ENCODE results near the gene CORO1C.
"Not testable (repeated sequence)": the region's sequence is repeated elsewhere in the genome, so short reads cannot be mapped to it uniquely, and the experiment has no call there.

Gene CORO1C

DNA sequence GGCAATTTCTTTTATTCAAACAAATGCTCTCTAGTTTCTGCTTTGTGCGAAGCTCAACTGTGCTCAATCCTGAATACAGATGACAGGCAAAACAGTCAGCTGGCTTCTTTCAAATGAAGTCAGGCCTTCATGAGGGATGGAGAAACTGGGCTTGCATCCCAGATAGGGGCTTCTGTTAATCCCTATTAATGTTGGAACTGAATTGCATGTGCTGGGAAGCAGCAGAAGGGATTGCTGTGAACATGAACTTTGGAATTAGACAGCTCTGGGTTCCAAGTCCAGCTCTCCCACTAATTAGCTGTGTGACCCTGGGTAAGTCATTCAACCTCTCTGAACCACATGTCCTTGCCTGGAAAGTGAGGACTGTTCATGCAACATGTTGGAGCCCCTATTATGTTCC, 21.1 kb upstream of the CORO1C start:
- no peak for DNase-seq

DNA sequence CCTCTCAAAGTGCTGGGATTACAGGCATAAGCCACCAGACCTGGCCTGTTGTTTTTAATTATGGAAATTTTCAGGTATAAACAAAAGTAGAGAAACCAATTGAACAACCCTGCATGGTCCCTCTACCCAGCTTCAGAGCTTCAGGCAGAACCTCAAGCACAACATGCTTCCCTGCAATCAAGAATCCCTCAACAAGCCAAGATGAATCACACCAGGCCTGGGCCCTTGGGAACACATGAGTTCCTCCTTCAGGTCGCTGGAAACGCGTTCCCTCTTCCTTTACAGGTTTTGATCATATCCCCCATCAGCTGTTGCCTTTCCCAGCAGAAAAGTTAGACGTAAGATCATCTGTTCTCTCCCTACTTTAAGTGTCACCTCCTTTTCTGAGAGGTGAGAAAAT, 20.5 kb upstream of the CORO1C start:
- no peak for DNase-seq

DNA sequence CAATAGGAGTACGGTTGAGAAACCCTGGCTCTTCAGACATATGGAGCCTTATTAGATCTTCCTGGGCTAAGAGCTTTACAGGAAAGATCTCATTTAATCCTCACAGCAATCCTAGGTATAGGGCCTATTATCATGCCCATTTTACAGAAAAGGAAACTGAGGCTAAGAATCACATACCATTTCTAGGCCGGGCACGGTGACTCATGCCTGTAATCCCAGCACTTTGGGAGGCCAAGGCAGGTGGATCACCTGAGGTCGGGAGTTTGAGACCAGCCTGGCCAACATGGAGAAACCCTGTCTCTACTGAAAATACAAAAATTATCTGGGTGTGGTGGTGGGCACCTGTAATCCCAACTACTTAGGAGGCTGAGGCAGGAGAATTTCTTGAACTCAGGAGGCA, 19.7 kb upstream of the CORO1C start:
- not testable (repeated sequence) for DNase-seq

DNA sequence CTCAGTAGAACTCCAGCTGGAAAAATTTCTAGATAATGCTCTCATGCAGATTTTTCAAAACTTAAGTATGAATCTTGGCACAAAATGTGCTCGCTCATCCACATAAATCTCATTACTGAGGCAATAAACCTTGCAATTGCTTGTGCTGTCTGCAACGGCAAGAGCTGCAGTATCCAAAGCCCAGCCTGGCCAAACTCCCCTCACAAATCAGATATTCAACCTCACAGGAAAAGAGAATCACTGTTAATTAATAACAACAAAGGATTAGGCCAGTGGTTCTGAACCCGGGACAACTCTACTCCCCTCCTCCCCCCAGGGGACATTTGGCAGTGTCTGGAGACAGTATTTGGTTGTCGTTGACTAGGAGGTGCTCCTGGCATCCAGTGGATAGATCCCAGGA, 19.2 kb upstream of the CORO1C start:
- no peak for DNase-seq

DNA sequence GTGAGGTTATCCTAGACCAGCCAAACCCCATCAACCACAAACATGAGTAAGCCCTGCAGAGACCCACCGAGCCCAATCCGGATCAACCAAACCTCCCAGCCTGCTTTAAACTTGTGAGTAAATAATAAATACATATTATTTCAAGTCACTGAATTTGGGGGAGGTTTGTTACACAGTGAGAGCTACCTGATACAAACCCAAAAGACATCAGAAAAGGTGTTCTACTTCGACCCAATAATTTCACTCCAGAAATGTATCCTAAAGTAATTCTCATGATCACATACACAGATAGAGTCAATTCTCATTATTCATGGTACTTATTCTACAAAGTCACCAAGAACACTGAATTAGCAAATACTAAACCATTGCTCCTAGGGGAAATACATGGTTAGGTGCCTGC, 16.2 kb upstream of the CORO1C start:
- DNase-seq: no peak

DNA sequence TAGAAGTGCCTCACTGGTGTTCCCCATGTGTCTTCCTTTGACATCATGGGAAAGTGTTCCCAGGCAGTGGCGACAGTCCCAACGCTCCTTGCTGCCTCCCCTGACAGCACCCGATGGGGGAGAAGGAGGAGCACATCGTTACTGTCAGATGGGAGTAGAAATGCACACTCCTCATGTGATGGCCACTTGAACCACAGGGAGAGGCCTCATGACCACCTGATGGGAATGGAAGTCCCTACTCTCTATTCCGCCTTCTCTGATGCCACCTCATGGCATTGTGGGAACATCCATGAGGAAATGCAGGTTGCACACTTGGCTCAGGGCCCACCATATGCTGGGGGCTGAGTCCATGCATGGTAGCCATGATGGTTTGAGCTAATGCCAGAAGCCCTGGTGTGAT, 14.3 kb upstream of the CORO1C start:
- DNase-seq: no peak

DNA sequence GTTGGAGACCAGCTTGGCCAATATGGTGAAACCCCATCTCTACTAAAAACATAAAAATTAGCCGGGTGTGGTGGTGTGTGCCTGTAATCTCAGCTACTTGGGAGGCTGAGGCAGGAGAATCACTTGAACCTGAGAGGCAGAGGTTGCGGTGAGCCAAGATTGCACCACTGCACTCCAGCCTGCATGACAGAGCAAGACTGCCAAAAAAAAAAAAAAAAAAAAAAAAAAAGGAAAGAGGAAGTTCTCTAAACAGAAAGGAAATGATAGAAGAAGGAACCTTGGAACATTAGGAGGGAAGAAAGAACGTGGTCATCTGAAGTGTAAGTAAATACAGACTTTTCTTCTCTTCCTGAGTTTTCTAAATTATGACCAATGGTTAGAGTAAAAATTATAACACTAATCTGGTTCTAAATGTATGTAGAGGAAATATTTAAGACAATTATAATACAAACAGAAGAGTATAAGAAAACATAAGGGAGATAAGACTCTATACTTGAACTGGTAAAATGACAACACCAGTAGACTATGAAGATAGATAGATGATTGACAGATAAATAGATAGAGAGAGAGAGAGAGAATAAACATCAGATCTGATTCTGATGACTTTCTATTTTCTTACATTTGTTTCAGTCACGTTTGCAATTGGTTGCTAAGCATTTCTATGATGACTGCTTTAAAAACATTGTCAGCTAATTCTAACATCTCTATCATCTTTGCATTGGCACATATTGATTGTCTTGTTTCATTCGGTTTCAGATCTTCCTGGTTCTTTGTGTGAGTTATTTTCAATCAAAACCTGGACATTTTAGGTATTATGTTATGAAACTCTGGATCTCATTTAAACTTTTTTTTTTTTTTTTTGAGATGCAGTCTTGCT, 12.9 kb upstream of the CORO1C start:
- no peak for DNase-seq

DNA sequence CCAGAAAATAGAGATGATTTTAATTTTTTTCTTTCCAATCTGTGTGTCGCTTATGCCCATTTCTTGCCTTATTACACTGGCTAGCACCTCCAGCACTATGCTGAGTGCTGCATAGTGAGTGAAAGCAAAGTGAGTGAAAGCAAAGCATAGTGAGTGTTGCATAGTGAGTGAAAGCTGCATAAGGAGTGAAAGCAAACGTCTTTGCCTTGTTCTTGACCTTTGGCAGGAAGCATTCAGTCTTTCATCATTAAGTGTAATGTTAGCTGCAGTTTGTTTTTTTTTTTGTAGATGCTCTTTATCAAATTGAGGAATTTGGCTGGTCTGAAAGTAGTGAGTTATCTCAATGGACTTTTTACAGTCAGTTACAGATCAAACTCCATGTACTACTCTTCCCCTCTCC, 6.9 kb upstream of the CORO1C start:
- DNase-seq: no peak

DNA sequence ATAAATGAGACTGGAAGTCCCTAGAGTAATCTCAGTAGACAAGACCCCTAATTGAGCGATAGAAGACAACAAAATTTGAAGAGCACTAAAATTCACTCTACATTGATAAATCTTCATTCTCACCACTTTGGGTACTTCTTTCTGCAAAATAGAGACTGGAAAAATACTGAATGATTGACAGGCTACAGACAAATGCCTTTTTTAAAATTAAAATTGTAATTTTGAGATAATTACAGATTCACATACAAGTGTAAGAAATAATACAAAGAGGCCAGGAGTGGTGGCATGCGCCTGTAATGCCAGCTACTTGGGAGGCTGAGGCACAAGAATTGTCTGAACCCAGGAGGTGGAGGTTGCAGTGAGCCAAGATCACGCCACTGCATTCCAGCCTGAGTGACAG, 4.5 kb upstream of the CORO1C start:
- DNase-seq: no peak

DNA sequence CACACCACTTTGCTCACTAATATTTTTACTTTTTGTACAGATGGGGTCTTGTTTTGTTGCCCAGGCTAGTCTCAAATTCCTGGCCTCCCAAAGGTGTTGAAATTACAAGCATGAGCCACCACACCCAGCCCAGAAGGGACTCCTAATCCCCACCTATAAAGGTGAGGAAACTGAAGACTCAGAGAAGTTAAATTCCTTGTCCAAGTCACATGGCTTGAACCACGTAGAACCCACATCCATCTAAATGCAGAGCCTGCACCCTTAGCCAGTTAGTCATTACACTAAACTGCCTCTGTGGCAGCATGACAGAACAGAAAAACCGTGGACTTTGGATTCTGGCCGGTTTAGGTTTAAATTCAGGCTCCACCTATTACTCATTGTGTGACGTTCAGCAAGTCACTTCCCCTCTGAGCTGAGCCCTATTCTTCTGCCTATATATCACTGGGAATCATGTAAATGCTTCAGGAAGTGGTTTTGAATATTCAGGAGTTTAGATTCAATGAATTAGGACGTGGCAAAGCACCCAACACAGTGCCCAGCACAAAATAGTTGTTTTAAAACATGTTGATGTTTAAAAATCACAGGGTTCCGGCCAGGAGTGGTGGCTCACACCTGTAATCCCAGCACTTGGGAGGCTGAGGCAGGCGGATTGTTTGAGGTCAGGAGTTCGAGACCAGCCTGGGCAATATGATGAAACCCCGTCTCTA, 3.0 kb upstream of the CORO1C start:
- DNase-seq: no peak

DNA sequence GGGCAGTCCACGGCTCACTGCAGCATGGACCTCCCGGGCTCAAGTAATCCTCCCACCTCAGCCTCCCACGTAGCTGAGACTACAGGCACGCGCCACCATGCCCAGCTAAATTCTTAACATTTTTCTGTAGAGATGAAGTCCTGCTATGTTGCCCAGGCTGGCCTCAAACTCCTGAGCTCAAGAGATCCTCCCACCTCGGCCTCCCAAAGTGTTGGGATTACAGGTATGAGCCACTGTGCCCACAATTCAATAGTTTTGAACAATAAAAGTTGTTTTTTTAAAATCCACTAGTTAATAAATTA, 1.9 kb upstream of the CORO1C start:
- not testable (repeated sequence) for DNase-seq

DNA sequence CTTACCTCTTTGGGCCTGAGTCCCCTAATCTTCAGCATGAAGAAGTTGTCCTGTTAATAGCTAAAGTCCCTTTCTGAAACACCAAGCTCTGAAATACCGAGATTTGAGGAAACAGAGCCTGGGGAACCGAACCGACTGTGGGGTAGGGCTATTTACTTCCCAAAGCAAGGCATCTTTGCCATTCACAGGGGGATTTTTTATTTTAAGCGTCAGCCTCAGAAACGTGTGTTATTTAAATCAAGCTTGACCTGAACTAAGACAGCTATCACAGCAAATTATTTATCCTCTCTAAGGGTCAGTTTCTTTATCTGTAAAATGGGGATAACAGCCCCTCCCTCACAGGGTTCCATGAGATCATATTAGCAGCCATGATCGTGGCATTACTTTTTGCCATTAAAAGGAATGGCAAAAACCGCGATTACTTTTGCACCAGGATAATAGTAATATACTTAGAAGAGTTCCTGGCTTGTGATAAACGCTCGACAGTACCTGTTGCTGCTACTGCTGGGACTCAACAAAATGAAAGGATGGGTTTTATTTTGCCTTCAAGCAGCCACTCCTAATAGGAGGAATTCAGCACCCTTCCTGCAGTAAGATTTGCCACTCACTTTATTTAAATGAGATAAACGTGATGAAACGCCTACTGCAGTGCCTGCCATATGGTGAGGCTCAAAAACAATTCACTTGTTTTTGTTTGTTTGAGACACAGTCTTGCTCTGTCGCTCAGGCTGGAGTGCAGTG, 1.3 kb upstream of the CORO1C start:
- no peak for DNase-seq

DNA sequence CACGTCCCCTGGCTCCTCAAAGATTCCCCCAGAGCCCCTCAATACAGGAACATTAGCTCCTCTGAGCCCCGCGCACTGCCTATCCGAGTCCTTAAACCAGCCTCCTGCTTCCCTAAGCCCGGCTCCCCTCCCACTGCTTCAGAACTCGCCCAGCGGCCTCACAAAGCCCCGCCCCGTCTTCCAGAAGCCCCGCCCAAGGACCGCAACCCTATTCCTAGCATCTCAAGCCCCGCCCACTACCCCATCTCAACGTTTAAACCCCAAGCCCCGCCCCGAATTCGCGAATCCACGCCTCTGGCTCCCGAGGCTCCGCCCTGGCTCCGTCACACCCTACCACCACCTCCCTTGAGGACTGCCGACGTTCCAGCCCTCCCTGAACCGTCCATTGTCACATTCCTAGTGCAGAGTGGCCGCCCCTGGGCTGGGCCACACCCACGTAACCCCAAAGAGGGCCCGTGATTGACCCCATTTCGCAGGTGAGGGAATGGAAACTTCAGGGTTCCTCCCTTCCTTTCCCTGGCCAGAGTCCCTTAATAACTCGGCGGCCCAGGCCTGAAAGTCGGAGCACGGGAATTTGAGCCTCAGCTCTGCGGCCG, 646 bp upstream of the CORO1C start:
- peak; percentile 98 for DNase-seq

DNA sequence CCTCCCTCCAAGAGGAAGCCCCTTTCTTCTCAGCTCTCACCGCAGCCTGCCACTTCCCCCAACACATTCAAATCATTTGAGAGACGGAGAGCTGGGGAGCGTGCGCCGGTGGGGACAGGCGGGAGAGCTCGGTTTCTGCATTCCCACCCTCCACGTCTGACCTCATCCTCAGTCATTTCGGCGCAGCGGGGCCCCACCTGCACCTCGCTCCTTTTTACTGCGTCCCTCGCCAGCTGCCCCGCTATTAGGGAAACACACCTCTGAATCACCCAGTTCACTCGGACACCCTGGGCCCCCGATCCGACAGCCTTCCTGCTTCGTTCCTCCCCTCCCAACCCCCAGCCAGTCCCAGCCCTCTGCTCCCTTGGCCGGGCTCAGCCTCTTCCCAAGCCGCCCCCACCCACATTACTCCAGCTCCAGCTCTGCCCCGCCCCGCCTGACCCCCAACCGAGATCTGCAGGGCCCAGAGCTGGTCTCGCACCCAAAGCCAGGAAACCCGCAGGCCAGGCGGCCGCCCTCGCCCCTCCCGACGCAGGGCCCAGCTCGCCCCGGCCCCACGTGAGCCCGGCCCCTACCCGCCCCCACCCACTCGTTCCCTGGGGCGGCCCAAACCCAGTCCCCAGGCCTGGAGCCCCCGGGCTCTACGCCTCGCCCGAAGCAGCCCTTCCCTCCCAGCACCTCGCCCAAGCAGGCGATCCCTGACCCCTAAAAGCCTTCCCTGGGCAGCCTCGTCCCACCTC, 783 bp downstream of the CORO1C start:
- DNase-seq: peak; percentile 86

DNA sequence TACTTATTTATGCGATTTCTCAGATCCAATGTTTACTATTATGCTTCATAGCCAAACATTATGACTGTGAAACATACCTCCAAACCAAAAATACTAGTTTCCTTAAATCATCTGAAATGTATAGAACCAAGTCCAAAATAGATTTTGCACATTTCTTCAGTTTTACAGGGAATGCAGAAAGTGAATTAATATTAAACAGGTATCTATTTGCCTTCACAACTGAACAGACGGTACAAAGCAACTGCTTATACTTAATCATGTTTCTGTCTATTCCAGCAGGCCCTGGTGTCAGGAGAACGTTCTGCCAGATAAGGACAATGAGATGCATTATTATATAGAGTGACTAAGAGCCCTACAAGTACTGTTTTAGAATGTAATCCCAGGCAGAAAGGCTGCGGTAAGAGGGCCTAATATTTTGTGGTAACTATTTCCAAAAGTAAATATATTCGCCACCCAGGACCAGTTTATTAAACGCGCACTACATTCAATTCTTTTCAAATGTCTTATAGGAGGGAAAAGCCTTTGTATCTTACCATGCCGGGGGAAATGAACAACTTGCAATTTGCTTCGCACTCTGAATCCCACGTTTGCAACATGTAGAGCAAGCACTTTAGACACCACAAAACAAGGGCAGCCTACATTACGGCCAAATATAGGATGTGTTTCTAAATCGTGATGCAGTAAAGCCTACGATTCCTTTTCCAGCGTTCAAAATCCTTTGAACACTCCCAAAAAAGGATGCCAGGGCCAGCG, 1.5 kb downstream of the CORO1C start:
- peak; percentile 21 for DNase-seq

DNA sequence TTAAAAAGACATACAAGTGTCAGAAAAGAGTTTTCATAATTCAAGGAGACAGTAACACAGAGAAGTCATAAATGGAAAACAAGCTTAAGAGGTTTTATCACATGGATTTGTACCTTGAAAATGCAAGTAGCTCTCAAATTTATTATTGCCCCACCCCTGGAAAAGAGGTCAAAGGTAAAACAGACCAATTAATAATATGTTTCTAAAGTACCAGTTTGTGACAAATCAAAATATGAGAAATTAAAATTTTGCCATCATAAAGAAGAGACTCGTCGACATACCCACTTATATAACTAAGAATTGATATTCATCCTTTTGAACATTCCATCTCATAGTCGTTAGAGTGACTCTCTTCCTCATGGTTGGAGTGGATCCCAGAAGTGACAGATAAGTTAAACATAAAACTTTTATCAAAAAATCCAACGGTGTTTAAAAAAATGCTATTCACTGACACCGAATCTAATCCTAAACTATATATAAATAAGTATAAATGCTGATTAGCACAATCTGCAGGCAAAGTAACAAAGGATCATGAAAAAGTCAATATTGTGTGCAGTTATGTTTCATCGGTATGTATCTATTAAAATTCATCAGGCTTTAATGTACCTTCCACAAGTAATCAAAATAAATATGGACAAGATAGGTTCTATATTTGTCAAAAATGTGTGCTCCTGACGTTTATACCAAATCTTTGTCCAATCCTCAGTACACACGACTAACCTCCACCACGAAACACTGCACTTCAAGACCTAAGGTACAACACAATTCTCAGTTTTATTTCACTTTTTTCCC, 2.3 kb downstream of the CORO1C start:
- no peak for DNase-seq

DNA sequence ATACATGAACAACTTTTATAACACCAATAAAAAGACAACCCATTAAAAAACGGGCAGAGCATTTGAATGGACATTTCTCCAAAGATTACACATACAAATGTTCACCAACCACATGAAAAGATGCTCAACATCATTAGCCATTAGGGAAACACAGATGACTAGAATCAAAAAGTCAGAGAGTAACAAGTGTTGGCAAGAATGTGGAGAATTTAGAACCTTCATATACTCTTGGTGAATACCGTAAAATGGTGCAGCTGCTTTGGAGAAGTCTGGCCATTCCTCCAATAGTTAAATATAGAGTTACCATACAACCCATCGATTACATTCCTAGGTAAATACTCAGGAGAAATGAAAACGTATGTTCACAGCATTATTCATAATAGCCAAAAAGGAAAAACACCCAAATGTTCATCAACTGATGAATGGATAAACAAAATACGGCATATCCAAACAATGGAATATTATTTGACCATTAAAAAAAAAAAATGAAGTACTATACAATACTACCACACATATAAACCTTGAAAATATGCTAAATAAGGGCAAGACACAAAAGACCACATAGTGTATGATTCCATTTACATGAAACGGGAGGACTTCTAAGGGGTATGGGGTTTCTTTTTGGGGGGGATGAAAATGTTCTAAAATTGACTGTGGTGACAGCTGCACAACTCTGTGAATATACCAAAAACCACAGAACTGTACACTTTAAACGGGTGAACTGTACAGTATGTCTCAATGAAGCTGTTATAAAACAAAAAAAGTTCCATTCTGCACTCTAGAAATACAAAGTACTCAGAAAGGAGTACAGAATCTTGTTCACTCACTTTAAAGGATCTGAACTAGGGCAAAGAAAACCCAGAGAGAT, 3.2 kb downstream of the CORO1C start:
- no peak for DNase-seq

DNA sequence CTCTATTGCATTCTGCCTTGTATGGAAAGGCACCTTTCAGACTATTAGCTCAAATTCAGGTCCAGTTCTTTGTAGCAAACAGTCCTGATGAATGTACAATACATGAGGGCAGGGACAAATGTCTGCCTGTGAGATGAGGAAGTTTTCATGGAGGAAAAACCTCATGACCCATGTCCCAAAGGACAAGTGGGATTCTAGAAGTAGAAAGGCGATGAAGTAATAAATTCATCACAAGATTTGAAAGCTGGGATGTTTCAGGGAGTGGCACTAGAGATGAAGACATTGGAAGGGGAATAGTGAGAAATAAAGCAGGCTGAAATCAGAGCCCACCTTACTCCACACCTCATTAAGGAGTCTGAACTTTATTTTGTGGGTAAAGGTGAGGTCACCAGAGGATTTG, 4.2 kb downstream of the CORO1C start:
- DNase-seq: no peak

DNA sequence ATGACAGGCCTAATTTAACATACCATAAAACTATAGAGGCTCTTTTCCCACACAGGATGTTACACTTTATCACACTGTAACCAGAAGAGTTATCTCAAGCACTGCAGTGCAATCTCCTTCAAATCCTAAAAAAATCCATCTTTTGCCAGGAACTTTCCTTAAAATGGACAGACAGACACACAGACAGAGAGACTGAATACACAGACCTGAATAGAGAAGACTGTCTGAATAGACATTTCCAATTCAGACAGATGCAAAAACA, 6.5 kb downstream of the CORO1C start:
- no peak for DNase-seq

Data from retina (tissue), 1 donor.